Fibroblast of mammary gland (primary cell): ENCODE measurements around the gene MUC20.
"Not testable (repeated sequence)": the region's sequence is repeated elsewhere in the genome, so short reads cannot be mapped to it uniquely, and the experiment has no call there.

Source experiments
- DNase-seq: peaks from one replicate; pipeline ENCODE4 v3.0.0-alpha.2; 2010; ENCODE audit warnings: low read depth
- H3K4me3 ChIP-seq: 2 replicates; pipeline ENCODE4 v1.5.1; 2011; ENCODE audit warnings: low read depth, mild to moderate bottlenecking, low read length, moderate library complexity; ENCODE audit not compliant: control insufficient read depth
- TF ChIP-seq, protein P1 (sequence below): conservative IDR thresholded peaks from 2 replicates; pipeline ENCODE4 v1.5.1; 2011; ENCODE audit warnings: low read depth, low read length, inconsistent platforms; ENCODE audit not compliant: control insufficient read depth, insufficient read depth

Gene MUC20

DNA sequence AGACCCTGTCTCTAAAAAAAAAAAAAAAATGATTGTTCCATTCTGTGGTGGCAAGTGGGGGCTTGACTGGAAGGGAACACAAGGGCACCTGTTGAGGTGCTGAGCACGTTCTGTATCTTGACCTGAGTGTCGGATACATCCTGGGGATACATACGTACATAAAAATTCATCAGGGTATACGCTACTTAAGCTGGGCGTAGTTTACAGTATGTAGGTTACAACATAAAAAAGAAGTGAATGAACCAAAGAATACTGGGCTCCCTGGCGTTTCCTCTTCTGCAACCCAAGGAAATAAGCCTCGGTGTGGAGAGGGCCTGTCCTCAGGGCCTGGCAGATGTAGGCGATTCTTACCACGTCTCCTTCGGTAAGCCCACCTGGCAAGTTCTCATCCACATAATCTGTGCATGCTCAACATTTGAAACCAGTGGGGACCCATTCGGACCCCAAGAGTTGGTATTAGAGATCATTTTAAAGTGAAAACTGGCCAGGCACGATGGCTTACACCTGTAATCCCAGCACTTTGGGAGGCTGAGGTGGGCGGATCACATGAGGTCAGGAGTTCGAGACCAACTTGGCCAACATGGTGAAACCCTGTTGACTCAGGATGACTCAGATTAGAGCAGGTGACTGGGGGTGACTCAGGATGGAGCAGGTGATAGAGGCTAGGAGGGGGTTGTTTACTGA lies 5.1 kb upstream of the MUC20 start:
- TF ChIP-seq, protein P1, sequence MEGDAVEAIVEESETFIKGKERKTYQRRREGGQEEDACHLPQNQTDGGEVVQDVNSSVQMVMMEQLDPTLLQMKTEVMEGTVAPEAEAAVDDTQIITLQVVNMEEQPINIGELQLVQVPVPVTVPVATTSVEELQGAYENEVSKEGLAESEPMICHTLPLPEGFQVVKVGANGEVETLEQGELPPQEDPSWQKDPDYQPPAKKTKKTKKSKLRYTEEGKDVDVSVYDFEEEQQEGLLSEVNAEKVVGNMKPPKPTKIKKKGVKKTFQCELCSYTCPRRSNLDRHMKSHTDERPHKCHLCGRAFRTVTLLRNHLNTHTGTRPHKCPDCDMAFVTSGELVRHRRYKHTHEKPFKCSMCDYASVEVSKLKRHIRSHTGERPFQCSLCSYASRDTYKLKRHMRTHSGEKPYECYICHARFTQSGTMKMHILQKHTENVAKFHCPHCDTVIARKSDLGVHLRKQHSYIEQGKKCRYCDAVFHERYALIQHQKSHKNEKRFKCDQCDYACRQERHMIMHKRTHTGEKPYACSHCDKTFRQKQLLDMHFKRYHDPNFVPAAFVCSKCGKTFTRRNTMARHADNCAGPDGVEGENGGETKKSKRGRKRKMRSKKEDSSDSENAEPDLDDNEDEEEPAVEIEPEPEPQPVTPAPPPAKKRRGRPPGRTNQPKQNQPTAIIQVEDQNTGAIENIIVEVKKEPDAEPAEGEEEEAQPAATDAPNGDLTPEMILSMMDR: no peak
- peak; percentile 76 for DNase-seq
- no peak overlapping the region for H3K4me3 ChIP-seq

DNA sequence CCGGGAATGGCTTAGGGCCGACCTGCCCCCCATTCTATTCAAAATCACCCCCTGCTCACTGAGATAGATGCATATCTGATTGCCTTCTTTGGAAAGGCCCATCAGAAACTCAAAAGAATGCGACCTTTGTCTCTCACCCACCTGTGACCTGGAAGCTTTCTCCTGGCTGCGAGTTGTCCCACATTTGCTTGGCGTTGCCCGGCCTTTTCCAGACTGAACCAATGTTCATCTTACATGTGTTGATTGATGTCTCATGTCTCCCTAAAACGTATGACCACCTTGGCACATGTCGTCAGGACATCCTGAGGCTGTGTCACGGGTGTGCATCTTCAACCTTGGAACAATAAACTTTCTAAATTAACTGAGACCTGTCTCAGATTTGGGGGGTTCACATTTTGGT lies 3.4 kb upstream of the MUC20 start:
- no peak overlapping the region for H3K4me3 ChIP-seq
- DNase-seq: no peak
- TF ChIP-seq, protein P1: no peak

DNA sequence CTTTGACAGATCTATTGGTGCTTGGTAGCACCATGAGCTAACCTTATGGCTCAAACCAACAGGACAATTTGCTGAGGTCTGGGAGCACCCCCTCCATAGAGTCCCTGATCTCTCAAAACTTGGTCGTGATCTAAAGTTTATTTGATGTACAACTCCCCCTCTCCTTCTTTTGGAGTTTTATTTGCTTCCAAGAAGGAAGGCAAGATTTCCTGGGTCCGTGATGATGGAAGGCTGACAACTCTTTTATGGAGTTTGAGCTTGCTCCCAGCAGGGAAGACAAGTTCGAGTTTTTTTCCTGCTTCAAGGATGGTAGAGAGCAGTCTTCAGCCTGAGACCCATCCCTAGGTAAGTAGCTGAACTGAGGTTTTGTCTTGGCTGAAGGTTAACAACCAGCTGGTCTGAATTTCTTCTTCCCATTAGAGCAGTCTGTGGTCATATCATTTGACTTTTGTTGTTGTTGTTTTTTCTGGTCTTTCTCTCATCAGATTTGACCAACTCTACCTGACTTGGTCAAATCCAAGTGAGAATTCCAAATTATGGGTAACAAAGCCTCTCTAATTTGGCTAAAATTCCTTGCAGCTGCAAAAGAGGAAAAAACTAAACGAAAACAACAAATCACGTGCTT lies 2.8 kb upstream of the MUC20 start:
- H3K4me3 ChIP-seq: no peak overlapping the region
- TF ChIP-seq, protein P1: no peak
- DNase-seq: no peak

DNA sequence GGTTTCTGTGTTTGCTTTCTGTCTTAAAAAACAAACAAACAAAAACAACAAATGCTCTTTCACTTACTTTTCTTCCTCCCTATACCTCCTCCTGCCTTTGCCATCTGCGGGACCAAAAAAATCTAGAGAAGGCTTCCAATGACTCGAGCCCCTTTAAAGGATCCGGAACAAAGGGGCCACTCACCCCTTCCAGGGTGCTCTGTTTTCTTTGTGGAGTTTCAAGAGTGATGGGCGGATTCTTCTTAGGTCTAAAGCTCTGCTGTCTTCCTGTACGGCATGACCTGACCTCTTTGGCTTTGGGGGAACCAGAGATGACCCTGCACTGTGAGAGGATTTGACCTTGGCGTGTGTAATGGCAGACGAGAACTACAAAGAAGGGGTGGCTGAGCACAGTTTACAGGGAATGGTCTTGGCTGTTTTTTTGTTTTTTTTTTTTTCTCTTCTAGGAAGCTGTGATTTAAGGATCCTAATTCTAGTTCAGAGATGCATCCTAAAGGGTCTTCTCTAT lies 2.2 kb upstream of the MUC20 start:
- DNase-seq: no peak
- TF ChIP-seq, protein P1: no peak
- no peak overlapping the region for H3K4me3 ChIP-seq

DNA sequence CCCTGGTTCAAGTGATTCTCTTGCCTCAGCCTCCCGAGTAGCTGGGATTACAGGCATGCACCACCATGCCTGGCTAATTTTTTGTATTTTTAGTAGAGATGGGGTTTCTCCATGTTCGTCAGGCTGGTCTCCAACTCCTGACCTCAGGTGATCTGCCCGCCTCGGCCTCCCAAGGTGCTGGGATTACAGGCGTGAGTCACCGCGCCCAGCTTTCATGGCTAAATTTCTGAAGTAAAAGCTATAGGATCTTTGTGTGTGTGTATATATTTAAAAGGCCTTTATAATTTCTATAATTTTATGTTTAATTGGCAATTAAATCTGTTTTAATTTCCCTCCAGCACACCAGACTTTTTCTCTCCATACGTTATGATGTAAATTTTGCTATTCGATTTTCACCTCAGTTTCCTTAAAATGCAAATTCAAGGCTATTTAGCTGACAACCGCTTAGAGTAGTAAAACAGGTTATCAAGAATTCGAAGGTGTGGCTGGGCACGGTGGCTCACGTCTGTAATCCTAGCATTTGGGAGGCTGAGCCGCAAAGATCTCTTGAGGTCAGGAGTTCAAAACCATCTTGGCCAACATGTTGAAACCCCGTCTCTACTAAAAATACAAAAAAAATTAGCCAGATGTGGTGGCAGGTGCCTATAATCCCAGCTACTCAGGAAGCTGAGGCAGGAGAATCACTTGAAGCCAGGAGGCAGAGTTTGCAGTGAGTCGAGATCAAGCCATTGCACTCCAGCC lies 1.1 kb upstream of the MUC20 start:
- DNase-seq: not testable (repeated sequence)

DNA sequence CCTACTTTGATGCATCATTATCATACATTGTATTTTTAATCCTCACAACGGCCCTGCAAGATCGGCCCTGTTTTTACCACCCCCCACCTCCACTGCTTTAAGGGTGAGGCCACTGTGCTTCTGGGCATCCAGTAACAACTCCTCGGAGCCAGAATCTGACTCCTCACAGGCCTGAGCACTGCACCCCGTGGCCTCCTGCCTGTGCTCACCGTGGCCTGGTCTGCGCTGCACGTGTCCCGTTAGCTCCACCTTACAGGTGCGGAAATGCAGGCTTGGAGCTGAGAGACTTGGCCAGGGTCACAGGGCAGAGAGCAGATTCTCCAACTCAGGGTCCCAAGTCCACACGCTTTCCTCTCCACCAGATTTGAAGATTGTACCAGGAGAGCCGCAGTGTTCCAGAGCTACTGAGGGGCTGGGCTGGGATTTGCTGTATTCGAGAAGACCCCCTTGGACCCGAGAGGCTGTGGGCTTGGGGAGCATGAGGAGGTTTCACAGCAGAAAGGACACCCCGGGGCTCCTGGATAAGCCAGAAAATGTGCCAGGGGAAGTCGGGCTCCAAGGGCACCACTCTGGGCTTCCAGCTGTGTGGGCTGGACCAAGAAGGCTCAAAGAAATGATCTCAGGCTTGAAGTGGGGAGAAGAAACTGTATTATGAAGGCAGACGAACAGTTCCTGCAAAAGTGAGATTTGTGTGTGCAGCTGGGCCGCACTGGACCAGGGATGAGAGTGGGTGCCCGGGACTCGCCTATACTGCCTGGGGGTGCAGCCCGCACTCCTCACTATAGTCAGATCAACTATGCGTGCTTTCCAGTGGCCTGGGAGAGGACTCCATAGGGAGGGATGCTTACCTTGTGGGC lies 1.6 kb downstream of the MUC20 start:
- not testable (repeated sequence) for H3K4me3 ChIP-seq, DNase-seq

More for the DNA sequence above, 1.1 kb upstream of the MUC20 start:
- H3K4me3 ChIP-seq: not testable (repeated sequence)

DNA sequence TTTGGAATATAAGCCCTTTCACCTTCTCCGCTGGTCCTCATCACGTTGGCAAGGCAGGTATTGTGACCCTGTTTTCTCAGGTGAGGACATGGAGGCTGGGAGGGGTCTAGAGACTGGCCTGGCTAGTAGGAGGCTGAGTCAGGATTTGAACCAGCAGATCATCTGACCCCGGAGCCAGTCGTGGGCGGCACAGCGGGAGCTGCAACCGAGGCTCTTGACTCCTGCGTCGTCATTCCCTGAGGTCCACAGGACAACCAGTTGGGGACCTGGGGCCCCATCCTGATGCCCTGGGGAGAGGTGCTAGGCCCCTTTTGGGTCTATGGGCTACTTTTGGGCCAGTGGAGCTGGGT lies 2.2 kb downstream of the MUC20 start:
- H3K4me3 ChIP-seq, DNase-seq: not testable (repeated sequence)

DNA sequence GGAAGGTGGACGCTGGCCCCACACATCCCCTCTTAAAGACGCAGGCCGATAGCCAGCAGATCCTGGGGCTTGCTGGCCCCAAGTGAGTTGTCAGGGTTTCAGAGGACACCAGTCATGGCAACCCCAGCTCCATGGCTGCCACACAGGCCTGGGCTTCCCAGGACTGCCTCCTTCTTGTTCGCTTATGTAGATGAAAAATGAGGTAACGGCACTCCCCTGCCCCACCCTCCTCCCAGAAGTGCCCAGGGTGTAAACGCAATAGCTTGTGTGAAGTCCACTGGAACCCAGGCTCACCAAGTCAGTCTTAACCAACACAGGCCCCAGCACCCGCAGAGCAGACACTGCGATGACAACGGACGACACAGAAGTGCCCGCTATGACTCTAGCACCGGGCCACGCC lies 3.6 kb downstream of the MUC20 start:
- H3K4me3 ChIP-seq, DNase-seq: not testable (repeated sequence)

DNA sequence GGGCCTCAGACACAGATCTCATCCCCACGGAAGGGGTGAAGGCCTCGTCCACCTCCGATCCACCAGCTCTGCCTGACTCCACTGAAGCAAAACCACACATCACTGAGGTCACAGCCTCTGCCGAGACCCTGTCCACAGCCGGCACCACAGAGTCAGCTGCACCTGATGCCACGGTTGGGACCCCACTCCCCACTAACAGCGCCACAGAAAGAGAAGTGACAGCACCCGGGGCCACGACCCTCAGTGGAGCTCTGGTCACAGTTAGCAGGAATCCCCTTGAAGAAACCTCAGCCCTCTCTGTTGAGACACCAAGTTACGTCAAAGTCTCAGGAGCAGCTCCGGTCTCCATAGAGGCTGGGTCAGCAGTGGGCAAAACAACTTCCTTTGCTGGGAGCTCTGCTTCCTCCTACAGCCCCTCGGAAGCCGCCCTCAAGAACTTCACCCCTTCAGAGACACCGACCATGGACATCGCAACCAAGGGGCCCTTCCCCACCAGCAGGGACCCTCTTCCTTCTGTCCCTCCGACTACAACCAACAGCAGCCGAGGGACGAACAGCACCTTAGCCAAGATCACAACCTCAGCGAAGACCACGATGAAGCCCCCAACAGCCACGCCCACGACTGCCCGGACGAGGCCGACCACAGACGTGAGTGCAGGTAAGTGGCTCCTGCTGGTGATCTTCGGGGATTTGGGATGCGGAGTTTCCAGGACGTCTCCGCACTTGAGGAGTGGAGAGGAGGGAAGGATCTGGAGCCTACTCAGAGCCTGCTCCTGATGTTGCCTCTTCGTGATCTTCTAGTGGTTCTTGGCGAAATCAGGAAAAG lies 5.3 kb downstream of the MUC20 start:
- H3K4me3 ChIP-seq, DNase-seq: not testable (repeated sequence)
